ENCODE data around the gene PAGE5. TPM values are rescaled to one million over a fixed set of nuclear protein-coding genes. Genes with fewer than 3 reads are reported as not detected.

PAGE5 gene
- total RNA-seq, 1 donor from 2014 or later, result not detected

DNA sequence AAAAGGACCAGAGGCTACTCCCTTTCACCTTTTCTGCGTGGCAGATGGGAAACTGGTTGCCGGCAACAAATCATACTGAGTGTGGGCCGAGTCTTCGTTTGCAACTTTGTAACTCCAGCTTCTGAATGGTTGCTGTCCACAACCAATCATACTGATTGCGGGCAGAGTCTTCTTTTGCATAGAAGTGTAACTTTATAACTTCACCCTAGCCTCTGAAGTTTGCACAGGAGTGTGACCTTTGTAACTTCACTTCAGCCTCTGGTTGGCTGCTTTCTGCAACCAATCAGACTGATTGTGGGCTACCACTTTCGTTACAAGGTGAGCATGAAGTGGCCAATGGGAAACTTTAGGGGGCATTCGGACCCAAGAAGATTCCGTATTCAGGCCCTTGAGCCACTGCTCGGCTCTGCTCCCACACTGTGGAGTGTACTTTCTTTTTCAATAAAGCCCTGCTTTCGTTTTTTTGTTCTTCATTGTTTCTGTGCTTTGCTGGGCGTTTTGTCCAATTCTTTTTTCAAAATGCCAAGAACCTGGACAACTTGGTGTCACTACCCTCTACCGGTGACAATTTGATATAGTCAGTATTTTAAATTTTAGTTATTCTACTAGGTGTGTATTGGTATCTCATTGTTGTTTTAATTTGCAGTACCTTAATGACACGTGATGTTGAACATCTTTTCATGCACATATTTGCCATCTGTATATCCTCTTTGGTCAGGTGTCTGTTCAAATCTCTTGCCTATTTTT is 9.0 kb upstream of the PAGE5 start:
- Histone ChIP-seq H3K4me3 (ENCODE audit: insufficient read depth, low read depth, low read length) (no peak overlapping the region), H3K27ac (ENCODE audit: low read depth, low read length) (no peak overlapping the region), H3K4me2 (ENCODE audit: low read length) (no peak overlapping the region), H4K20me1 (ENCODE audit: insufficient read depth, low read length) (no peaks in the 10 kb centered on the region), H3K9ac (ENCODE audit: low read length) (no peak overlapping the region), H3K9me3 (ENCODE audit: insufficient read depth, low read depth, low read length) (no peaks in the 10 kb centered on the region), H3K36me3 (ENCODE audit: insufficient read depth, low read length) (no peaks in the 10 kb centered on the region), H3K4me1 (ENCODE audit: insufficient read depth, low read length) (no peaks in the 10 kb centered on the region), H3K27me3 (ENCODE audit: insufficient read depth, low read length) (no peaks in the 10 kb centered on the region), H3K79me2 (ENCODE audit: insufficient read depth, low read length) (no peaks in the 10 kb centered on the region), H2AFZ (ENCODE audit: low read depth, low read length) (no peak overlapping the region)
- H3K4me1 Mint-ChIP-seq (ENCODE audit: low read depth, unreplicated experiment), result no peaks in the 10 kb centered on the region
- DNase-seq (ENCODE audit: low read depth), result no peak
- no peaks in the 10 kb centered on the region for H3K27me3 Mint-ChIP-seq (ENCODE audit: low read depth, unreplicated experiment)
- H3K4me3 Mint-ChIP-seq (ENCODE audit: unreplicated experiment), result no peak overlapping the region
- H3K36me3 Mint-ChIP-seq (ENCODE audit: low read depth, unreplicated experiment), result no peaks in the 10 kb centered on the region
- no peaks in the 10 kb centered on the region for H3K9me3 Mint-ChIP-seq (ENCODE audit: unreplicated experiment)
- no peak for FAIRE-seq
- no peak overlapping the region for H3K27ac Mint-ChIP-seq (ENCODE audit: unreplicated experiment)
- no peak for TF ChIP-seq EZH2 (IDR thresholded peaks at IDR 0.05; ENCODE audit: insufficient read depth, low read length)

- no peaks in the 10 kb centered on the region for H3K27me3 ChIP-seq (ENCODE audit: insufficient read depth, low read length)
- no peaks in the 10 kb centered on the region for H3K27me3 Mint-ChIP-seq (ENCODE audit: low read depth, unreplicated experiment)
- H3K4me2 ChIP-seq (ENCODE audit: low read length), result no peak overlapping the region
- H3K9ac ChIP-seq (ENCODE audit: low read length), result no peak overlapping the region
- TF ChIP-seq CTCF (IDR thresholded peaks at IDR 0.05; ENCODE audit: insufficient read depth, low read depth, low read length) (no peak), EZH2 (IDR thresholded peaks at IDR 0.05; ENCODE audit: insufficient read depth, low read length) (no peak)
- no peaks in the 10 kb centered on the region for H3K36me3 Mint-ChIP-seq (ENCODE audit: low read depth, unreplicated experiment)
- H3K4me1 Mint-ChIP-seq (ENCODE audit: low read depth, unreplicated experiment), result no peaks in the 10 kb centered on the region
- H3K27ac Mint-ChIP-seq (ENCODE audit: unreplicated experiment), result no peak overlapping the region
- H3K4me3 ChIP-seq (ENCODE audit: insufficient read depth, low read depth, low read length), result no peak overlapping the region
- DNase-seq (ENCODE audit: low read depth) (no peak), FAIRE-seq (no peak)
- H3K4me3 Mint-ChIP-seq (ENCODE audit: unreplicated experiment), result no peak overlapping the region
- H2AFZ ChIP-seq (ENCODE audit: low read depth, low read length), result no peak overlapping the region
- H3K79me2 ChIP-seq (ENCODE audit: insufficient read depth, low read length), result no peaks in the 10 kb centered on the region
- no peaks in the 10 kb centered on the region for H3K9me3 Mint-ChIP-seq (ENCODE audit: unreplicated experiment)
- H3K9me3 ChIP-seq (ENCODE audit: insufficient read depth, low read depth, low read length), result no peaks in the 10 kb centered on the region
- H4K20me1 ChIP-seq (ENCODE audit: insufficient read depth, low read length), result no peaks in the 10 kb centered on the region
- H3K4me1 ChIP-seq (ENCODE audit: insufficient read depth, low read length), result no peaks in the 10 kb centered on the region
- H3K27ac ChIP-seq (ENCODE audit: low read depth, low read length), result no peak overlapping the region
- no peaks in the 10 kb centered on the region for H3K36me3 ChIP-seq (ENCODE audit: insufficient read depth, low read length)
Measured at GRCh38 chrX:55213381-55213780, 6.8 kb upstream of the PAGE5 start.

GRCh38 chrX:55240788-55241340 is 20.7 kb downstream of the PAGE5 start:
- Histone ChIP-seq H2AFZ (ENCODE audit: low read depth, low read length) (no peak overlapping the region), H3K36me3 (ENCODE audit: insufficient read depth, low read length) (no peaks in the 10 kb centered on the region), H3K79me2 (ENCODE audit: insufficient read depth, low read length) (no peaks in the 10 kb centered on the region), H3K27me3 (ENCODE audit: insufficient read depth, low read length) (no peaks in the 10 kb centered on the region), H3K9ac (ENCODE audit: low read length) (no peak overlapping the region), H4K20me1 (ENCODE audit: insufficient read depth, low read length) (no peaks in the 10 kb centered on the region), H3K27ac (ENCODE audit: low read depth, low read length) (no peak overlapping the region), H3K4me1 (ENCODE audit: insufficient read depth, low read length) (no peaks in the 10 kb centered on the region), H3K4me3 (ENCODE audit: insufficient read depth, low read depth, low read length) (no peak overlapping the region), H3K4me2 (ENCODE audit: low read length) (no peak overlapping the region), H3K9me3 (ENCODE audit: insufficient read depth, low read depth, low read length) (no peaks in the 10 kb centered on the region)
- Mint-ChIP-seq H3K4me1 (ENCODE audit: low read depth, unreplicated experiment) (no peaks in the 10 kb centered on the region), H3K36me3 (ENCODE audit: low read depth, unreplicated experiment) (no peaks in the 10 kb centered on the region), H3K4me3 (ENCODE audit: unreplicated experiment) (no peak overlapping the region), H3K27ac (ENCODE audit: unreplicated experiment) (no peak overlapping the region), H3K27me3 (ENCODE audit: low read depth, unreplicated experiment) (no peaks in the 10 kb centered on the region), H3K9me3 (ENCODE audit: unreplicated experiment) (no peaks in the 10 kb centered on the region)
- TF ChIP-seq EZH2 (IDR thresholded peaks at IDR 0.05; ENCODE audit: insufficient read depth, low read length) (no peak), CTCF (IDR thresholded peaks at IDR 0.05; ENCODE audit: insufficient read depth, low read depth, low read length) (no peak)
- DNase-seq (ENCODE audit: low read depth) (no peak), FAIRE-seq (no peak)
